ENCODE data around the gene PCDH20.
"Not testable (repeated sequence)": the region's sequence is repeated elsewhere in the genome, so short reads cannot be mapped to it uniquely, and the experiment has no call there.

The PCDH20 gene

GRCh38 chr13:61415749-61416148, at the start of gene PCDH20:
TSS of gene PCDH20 (minus strand) at chr13:61415849. CDS start at chr13:61415158, 691 bp downstream.
- no peak for DNase-seq

- peak in 1 of 2 experiments; percentile 54 for DNase-seq
Observed at GRCh38 chr13:61463024-61463423, 47.4 kb upstream of the PCDH20 start.

GRCh38 chr13:61453121-61453520, 37.5 kb upstream of the PCDH20 start:
- DNase-seq = no peak

- no peak for DNase-seq
Observed at GRCh38 chr13:61432029-61432428, 16.4 kb upstream of the PCDH20 start.

- no peak for DNase-seq
Observed at GRCh38 chr13:61423915-61424314, 8.3 kb upstream of the PCDH20 start.

GRCh38 chr13:61417086-61417570, 1.5 kb upstream of the PCDH20 start:
- DNase-seq = no peak

- peak; percentile 82 to 86 for DNase-seq
Observed at GRCh38 chr13:61415058-61415721, 459 bp downstream of the PCDH20 start.

GRCh38 chr13:61414686-61415057, 977 bp downstream of the PCDH20 start:
- DNase-seq = no peak

GRCh38 chr13:61413572-61414535, 1.8 kb downstream of the PCDH20 start:
- DNase-seq = peak in 1 of 2 experiments; percentile 4

- DNase-seq = peak in 1 of 2 experiments; percentile 12
Observed at GRCh38 chr13:61410669-61411297, 4.9 kb downstream of the PCDH20 start.

- no peak for DNase-seq
Observed at GRCh38 chr13:61410266-61410665, 5.4 kb downstream of the PCDH20 start.

- no peak for DNase-seq
Observed at GRCh38 chr13:61408571-61408970, 7.1 kb downstream of the PCDH20 start.

GRCh38 chr13:61406275-61406674, 9.4 kb downstream of the PCDH20 start:
- peak; percentile 84 for DNase-seq

- no peak for DNase-seq
Observed at GRCh38 chr13:61396121-61396520, 19.5 kb downstream of the PCDH20 start.

GRCh38 chr13:61391426-61391825, 24.2 kb downstream of the PCDH20 start:
- no peak for DNase-seq

GRCh38 chr13:61387694-61388093, 28.0 kb downstream of the PCDH20 start:
- no peak for DNase-seq

- DNase-seq = no peak
Observed at GRCh38 chr13:61383111-61383510, 32.5 kb downstream of the PCDH20 start.

GRCh38 chr13:61370520-61370919, 45.1 kb downstream of the PCDH20 start:
- DNase-seq = no peak

- not testable (repeated sequence) for DNase-seq
Observed at GRCh38 chr13:61364690-61365089, 51.0 kb downstream of the PCDH20 start.

GRCh38 chr13:61362522-61362921, 53.1 kb downstream of the PCDH20 start:
- DNase-seq = no peak

Measured in SHP77 (cell line).